Measurements from ENCODE around the gene SATL1.

- TF ChIP-seq CTCF (IDR thresholded peaks at IDR 0.05) (no peak), POLR2A (IDR thresholded peaks at IDR 0.05) (no peak)
Measured at GRCh38 chrX:85159644-85160043, 83.9 kb downstream of the SATL1 start.
